ENCODE data around the gene S100A2.

GRCh38 chr1:153611356-153611755 lies 45.7 kb upstream of the S100A2 start:
- no peak for TF ChIP-seq CTCF (IDR thresholded peaks at IDR 0.05)
- TF ChIP-seq EP300 (IDR thresholded peaks at IDR 0.05), result no peak
- no peak for TF ChIP-seq POLR2AphosphoS5 (IDR thresholded peaks at IDR 0.05)
